ENCODE data around the gene RNF31. TPM values are rescaled to one million over a fixed set of nuclear protein-coding genes. Genes with fewer than 3 reads are reported as not detected.

RNF31 gene
- total and polyA plus RNA-seq, 2 of the 13 experiments (the other 11 are each of a cell fraction or from before 2014, with no cell fraction given) = 48.2 to 86.8 TPM

DNA sequence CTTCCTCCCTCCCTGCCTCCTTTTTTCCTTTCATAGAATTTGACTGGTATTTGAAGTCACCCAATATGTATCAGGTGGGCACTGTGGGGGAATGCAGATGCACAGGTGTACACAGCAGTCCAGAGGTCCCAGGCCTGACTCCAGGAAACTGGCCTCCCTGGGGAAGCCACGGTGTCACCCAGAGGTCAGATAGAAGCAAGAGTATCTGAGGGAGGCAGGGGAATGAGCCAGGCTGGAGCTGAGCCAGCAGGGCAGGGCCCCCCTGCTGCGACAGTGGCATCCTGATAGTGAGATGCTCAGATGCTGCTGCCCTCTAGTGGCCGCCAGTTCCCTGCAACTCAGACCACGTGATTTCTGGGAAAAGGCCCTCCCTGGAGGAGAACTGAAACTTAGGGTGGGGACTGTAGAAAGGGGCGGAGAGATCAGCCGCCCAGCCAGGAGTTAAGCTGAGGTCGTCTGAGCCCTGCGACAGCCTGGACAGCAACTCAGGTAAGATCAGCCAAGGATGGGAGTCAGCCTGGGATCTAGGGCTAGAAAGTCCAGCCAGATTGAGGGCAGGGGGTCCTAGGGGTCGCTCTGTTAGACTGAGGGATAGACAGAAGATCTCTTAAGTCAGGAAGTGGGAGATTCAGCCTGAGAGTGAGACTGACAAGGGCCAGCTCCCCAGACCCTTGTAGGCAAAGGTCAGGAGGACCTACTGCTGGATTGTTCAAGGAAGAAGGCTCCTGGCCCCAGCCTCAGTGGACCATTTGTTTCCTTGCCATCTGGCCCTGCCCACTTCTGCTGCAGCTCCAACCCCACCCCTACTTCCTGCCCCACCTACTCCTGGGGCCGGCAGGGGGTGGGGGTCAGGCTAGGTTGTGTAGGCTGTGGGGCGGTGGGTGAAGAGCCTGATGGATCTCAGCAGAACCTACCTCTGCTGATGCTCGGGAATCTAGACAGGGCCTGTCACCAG, 13.8 kb downstream of the RNF31 start, which contains the start of gene IRF9 (continued):
- TF ChIP-seq ZNF503 (CRISPR knock-in tag; IDR thresholded peaks at IDR 0.05) (peak; percentile 92; the same call in 1 of the 2 replicates), ZBTB14 (CRISPR knock-in tag; IDR thresholded peaks at IDR 0.05) (no peak), DMAP1 (CRISPR knock-in tag; IDR thresholded peaks at IDR 0.05) (peak; percentile 100), MIXL1 (CRISPR knock-in tag; IDR thresholded peaks at IDR 0.05) (peak; percentile 99), CREB1 (IDR thresholded peaks at IDR 0.05) (peak; percentile 74), CREB1 (CRISPR knock-in tag; IDR thresholded peaks at IDR 0.05) (no peak), ASH2L (IDR thresholded peaks at IDR 0.05; ENCODE audit: insufficient read length, low read depth, low read length) (peak; percentile 92), REPIN1 (CRISPR knock-in tag; IDR thresholded peaks at IDR 0.05; ENCODE audit: borderline replicate concordance, low read depth) (peak; percentile 100), EP300 (IDR thresholded peaks at IDR 0.05; ENCODE audit: low read depth in 2 of 2, low read length in 2 of 2) (peak; percentile 55 to 85; a peak in 3 of 4 replicates), EP300 (CRISPR knock-in tag; IDR thresholded peaks at IDR 0.05; ENCODE audit: borderline replicate concordance) (peak; percentile 92), ZNF225 (CRISPR knock-in tag; IDR thresholded peaks at IDR 0.05) (peak; percentile 97), ZNF382 (CRISPR knock-in tag; IDR thresholded peaks at IDR 0.05; ENCODE audit: borderline replicate concordance) (no peak), ZNF207 (IDR thresholded peaks at IDR 0.05; ENCODE audit: borderline replicate concordance) (peak; percentile 78; the same call in 1 of the 2 replicates), ADNP (CRISPR knock-in tag; IDR thresholded peaks at IDR 0.05) (no peak), ZNF138 (CRISPR knock-in tag; IDR thresholded peaks at IDR 0.05; ENCODE audit: low read depth) (peak; percentile 63; the same call in 1 of the 2 replicates), SRSF9 (IDR thresholded peaks at IDR 0.05; ENCODE audit: borderline replicate concordance, insufficient read depth, low read depth, low read length, poor library complexity, severe bottlenecking) (no peak), CCAR2 (optimal IDR thresholded peaks at IDR 0.05; ENCODE audit: low read depth, low read length) (peak; percentile 69), NFYC (CRISPR knock-in tag; IDR thresholded peaks at IDR 0.05) (peak; percentile 71), ZNF10 (CRISPR knock-in tag; IDR thresholded peaks at IDR 0.05; ENCODE audit: borderline replicate concordance, low read depth) (no peak), ZBTB42 (CRISPR knock-in tag; IDR thresholded peaks at IDR 0.05) (0 out of 2 replicates have a peak, but pooled peaks have one; percentile 87), EHMT2 (IDR thresholded peaks at IDR 0.05; ENCODE audit: borderline replicate concordance, low read depth, low read length) (no peak; the same call in 1 of the 2 replicates), ZNF296 (CRISPR knock-in tag; conservative IDR thresholded peaks at IDR 0.05) (no peak), SATB2 (CRISPR knock-in tag; IDR thresholded peaks at IDR 0.05) (peak; percentile 87; the same call in 1 of the 2 replicates), HNF4G (IDR thresholded peaks at IDR 0.05; ENCODE audit: borderline replicate concordance, low read depth, low read length) (peak; percentile 18; the same call in 1 of the 2 replicates), HNF4G (CRISPR knock-in tag; IDR thresholded peaks at IDR 0.05; ENCODE audit: borderline replicate concordance, low read depth) (peak; percentile 88)
- TF ChIP-seq, protein P1, sequence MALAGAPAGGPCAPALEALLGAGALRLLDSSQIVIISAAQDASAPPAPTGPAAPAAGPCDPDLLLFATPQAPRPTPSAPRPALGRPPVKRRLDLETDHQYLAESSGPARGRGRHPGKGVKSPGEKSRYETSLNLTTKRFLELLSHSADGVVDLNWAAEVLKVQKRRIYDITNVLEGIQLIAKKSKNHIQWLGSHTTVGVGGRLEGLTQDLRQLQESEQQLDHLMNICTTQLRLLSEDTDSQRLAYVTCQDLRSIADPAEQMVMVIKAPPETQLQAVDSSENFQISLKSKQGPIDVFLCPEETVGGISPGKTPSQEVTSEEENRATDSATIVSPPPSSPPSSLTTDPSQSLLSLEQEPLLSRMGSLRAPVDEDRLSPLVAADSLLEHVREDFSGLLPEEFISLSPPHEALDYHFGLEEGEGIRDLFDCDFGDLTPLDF (CRISPR knock-in tag; IDR thresholded peaks at IDR 0.05) = no peak

Data from HepG2 (cell line).